ENCODE data around the gene ABCA6.
A peak's percentile ranks its signal among the peaks of the same experiment; 100 is the strongest.

DNA sequence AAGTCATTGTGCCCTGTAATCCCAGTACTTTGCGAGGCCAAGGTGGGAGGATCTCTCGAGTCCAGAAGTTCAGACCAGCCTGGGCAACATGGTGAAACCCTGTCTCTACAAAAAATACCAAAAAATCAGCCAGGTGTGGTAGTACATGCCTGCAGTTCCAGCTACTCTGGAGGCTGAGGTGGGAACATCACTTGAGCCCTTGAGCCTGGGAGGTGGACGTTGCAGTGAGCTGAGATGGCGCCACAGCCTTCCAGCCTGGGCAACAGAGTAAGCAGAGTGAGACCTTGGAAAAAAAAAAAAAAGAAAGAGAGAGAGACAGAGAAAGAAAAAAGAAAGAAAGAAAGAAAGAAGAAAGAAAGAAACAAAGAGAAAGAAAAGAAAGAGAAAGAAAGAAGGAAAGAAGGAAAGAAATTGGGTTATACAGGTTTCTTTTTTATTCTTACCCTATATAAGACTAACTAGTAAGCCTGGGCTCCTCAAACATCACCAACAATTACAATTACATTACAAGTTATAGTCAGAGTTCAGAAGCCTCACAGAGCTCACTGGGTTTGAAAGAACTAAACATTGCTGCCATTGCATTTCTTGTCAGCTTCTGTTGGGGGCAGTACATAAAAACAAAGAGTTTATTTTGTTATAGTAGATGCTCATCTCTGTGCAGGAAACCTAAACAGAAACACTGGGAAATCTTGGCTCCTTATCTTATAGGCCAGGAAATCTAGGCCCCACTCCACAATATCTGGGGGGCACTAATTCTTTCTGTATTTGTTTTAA is 74.2 kb downstream of the ABCA6 start:
- TF ChIP-seq, protein P1, sequence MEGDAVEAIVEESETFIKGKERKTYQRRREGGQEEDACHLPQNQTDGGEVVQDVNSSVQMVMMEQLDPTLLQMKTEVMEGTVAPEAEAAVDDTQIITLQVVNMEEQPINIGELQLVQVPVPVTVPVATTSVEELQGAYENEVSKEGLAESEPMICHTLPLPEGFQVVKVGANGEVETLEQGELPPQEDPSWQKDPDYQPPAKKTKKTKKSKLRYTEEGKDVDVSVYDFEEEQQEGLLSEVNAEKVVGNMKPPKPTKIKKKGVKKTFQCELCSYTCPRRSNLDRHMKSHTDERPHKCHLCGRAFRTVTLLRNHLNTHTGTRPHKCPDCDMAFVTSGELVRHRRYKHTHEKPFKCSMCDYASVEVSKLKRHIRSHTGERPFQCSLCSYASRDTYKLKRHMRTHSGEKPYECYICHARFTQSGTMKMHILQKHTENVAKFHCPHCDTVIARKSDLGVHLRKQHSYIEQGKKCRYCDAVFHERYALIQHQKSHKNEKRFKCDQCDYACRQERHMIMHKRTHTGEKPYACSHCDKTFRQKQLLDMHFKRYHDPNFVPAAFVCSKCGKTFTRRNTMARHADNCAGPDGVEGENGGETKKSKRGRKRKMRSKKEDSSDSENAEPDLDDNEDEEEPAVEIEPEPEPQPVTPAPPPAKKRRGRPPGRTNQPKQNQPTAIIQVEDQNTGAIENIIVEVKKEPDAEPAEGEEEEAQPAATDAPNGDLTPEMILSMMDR (conservative IDR thresholded peaks at IDR 0.05 in 1 of 2, IDR thresholded peaks at IDR 0.05 in 1 of 2; ENCODE audit: low read depth in 1 of 2, low read length in 2 of 2): peak in 1 of 2 donors; percentile 11
- TF ChIP-seq EZH2 (IDR thresholded peaks at IDR 0.05; ENCODE audit: low read length, missing control alignments): no peak
